GM12872 (cell line): ENCODE results near the gene NAGPA.

Experiments used
- CTCF ChIP-seq: IDR thresholded peaks from 3 replicates; pipeline ENCODE4 v1.5.1; 2011; ENCODE audit warnings: low read depth, mild to moderate bottlenecking, low read length, moderate library complexity; ENCODE audit not compliant: insufficient read depth

Gene NAGPA

GRCh38 chr16:5018793-5019192, 14.9 kb downstream of the NAGPA start:
- TF ChIP-seq CTCF = no peak

- TF ChIP-seq CTCF = no peak
Observed at GRCh38 chr16:5017678-5017969, 16.1 kb downstream of the NAGPA start.

GRCh38 chr16:5016967-5017677, 16.6 kb downstream of the NAGPA start:
- no peak for TF ChIP-seq CTCF

GRCh38 chr16:5015887-5016286, 17.8 kb downstream of the NAGPA start:
- no peak for TF ChIP-seq CTCF

- TF ChIP-seq CTCF = no peak
Observed at GRCh38 chr16:5015351-5015750, 18.4 kb downstream of the NAGPA start.

GRCh38 chr16:5012887-5013286, 20.8 kb downstream of the NAGPA start:
- TF ChIP-seq CTCF = no peak

- TF ChIP-seq CTCF = no peak
Observed at GRCh38 chr16:5011637-5012036, 22.1 kb downstream of the NAGPA start.
